Bronchial epithelial cell (primary cell): Measurements from ENCODE around the gene KIN. TPM values are rescaled to one million over a fixed set of nuclear protein-coding genes. Genes with fewer than 3 reads are reported as not detected.

Experiments used
- DNase-seq: peaks from one replicate; pipeline ENCODE4 v3.0.0-alpha.2; 2010; ENCODE audit warnings: low read depth
- FAIRE-seq: peaks from 2 replicates; lab custom pipeline; 2011; peaks lifted over from hg19 to GRCh38; lab: Jason Lieb, UNC
- H3K27me3 ChIP-seq: 2 replicates; pipeline ENCODE4 v1.5.1; 2011; ENCODE audit warnings: low read length; ENCODE audit not compliant: control insufficient read depth, insufficient read depth
- H3K36me3 ChIP-seq: 2 replicates; pipeline ENCODE4 v1.5.1; 2011; ENCODE audit warnings: low read length; ENCODE audit not compliant: control insufficient read depth, insufficient read depth
- H3K4me3 ChIP-seq: 2 replicates; pipeline ENCODE4 v1.5.1; 2011; ENCODE audit warnings: mild to moderate bottlenecking, low read depth, low read length, control low read depth
- total RNA-seq: library from RNA; depleted of rRNA; stranded (reverse); fragments of >200 nt; gene quantifications from 2 replicates; pipeline ENCODE4 v1.2.1, GENCODE V29; 2014
- TF ChIP-seq, protein P1 (sequence below): IDR thresholded peaks from 2 replicates; pipeline ENCODE4 v1.5.1; 2011; ENCODE audit warnings: mild to moderate bottlenecking, moderate library complexity, low read length, control low read depth, inconsistent platforms; ENCODE audit not compliant: insufficient read depth, severe bottlenecking

Gene KIN, protein sequence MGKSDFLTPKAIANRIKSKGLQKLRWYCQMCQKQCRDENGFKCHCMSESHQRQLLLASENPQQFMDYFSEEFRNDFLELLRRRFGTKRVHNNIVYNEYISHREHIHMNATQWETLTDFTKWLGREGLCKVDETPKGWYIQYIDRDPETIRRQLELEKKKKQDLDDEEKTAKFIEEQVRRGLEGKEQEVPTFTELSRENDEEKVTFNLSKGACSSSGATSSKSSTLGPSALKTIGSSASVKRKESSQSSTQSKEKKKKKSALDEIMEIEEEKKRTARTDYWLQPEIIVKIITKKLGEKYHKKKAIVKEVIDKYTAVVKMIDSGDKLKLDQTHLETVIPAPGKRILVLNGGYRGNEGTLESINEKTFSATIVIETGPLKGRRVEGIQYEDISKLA
- 2.9 and 4.6 TPM in 2 replicates for total RNA-seq

DNA sequence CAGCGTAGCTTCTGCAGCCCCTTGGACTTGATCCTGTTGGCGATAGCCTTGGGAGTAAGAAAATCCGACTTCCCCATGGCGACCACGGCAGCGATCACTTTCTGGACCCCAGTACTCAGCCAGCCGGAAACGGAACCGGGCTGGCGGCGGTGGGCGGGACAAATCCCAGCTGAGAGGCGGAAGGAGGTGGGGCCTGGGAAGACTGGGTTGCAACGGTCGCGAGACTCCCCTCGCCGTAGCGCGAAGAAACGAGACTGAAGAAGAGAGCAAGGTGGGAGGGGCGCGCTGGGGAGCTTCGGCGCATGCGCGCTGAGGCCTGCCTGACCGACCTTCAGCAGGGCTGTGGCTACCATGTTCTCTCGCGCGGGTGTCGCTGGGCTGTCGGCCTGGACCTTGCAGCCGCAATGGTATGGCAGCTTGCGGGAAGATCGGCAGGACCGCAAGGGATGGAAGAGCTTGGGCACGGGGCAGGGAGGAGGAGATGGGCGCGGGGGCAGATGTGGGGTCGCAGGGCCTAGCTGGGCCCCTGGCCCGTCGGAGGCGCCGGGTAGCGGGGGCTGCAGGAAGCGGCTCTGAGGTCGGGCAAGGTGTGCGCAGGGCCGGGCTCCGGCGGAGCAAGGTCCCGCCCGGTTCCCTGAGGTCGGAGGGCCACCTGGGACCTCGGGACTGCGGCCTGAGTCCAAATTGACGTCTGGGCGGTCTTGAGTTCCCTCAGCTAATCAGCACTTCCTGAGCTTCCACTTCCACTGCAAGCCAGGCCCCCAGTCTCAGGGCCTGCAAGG lies at the start of gene KIN, which contains the start of gene ATP5F1C:
Gene KIN, minus strand, starts transcription at position 137 of the 782 bp plus-strand sequence. Its CDS starts 60 bp downstream, at position 77.
Gene ATP5F1C, plus strand, starts transcription at position 321 of the 782 bp plus-strand sequence. Its CDS starts 31 bp downstream, at position 352.
- Histone ChIP-seq H3K4me3 (peak within 1 kb of the TSS; percentile 68), H3K36me3 (peaks cover 2% of the 10 kb centered on the region), H3K27me3 (no peaks in the 10 kb centered on the region)
- FAIRE-seq (no peak), DNase-seq (peak; percentile 86)
- TF ChIP-seq, protein P1, sequence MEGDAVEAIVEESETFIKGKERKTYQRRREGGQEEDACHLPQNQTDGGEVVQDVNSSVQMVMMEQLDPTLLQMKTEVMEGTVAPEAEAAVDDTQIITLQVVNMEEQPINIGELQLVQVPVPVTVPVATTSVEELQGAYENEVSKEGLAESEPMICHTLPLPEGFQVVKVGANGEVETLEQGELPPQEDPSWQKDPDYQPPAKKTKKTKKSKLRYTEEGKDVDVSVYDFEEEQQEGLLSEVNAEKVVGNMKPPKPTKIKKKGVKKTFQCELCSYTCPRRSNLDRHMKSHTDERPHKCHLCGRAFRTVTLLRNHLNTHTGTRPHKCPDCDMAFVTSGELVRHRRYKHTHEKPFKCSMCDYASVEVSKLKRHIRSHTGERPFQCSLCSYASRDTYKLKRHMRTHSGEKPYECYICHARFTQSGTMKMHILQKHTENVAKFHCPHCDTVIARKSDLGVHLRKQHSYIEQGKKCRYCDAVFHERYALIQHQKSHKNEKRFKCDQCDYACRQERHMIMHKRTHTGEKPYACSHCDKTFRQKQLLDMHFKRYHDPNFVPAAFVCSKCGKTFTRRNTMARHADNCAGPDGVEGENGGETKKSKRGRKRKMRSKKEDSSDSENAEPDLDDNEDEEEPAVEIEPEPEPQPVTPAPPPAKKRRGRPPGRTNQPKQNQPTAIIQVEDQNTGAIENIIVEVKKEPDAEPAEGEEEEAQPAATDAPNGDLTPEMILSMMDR = no peak

DNA sequence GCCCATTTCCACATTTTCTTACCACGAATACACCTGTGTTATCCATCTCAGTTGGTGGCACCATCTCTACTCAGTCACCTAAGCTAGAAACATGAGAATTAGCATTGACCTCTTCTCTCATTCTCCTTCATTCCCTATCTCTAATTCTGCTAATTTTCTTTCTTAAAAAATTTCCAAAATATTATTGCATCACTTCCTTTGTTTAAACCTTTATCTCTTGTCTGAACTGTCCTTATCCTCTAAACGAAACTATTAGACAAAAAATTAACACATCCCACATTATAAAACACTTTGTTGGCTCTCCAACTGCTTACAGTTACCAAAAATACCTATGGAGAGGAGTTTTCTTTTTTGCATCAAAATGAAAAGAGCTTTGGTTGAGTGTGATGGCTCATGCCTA lies 48.8 kb upstream of the KIN start:
- Histone ChIP-seq H3K27me3 (no peaks in the 10 kb centered on the region), H3K4me3 (no peak overlapping the region), H3K36me3 (no peaks in the 10 kb centered on the region)
- TF ChIP-seq, protein P1 = no peak
- no peak for DNase-seq
- FAIRE-seq = no peak

DNA sequence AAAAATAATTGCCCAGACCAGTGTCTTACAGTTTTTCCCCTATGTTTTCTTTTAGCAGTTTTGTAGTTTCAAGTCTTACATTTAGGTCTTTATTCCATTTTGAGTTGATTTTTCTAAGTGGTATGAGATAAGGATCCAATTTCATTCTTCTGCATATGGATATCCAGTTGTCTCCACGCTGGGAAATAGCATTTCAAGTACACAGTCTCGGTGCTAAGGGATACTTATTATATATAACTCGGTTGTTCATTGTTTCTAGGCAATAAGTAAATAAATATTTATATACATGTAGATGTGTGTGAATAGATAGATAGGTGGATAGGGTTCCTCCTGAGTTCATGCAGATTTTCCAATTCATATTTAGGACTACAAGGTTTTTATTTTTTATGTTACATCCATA lies 46.5 kb upstream of the KIN start:
- no peak for FAIRE-seq
- TF ChIP-seq, protein P1 = no peak

DNA sequence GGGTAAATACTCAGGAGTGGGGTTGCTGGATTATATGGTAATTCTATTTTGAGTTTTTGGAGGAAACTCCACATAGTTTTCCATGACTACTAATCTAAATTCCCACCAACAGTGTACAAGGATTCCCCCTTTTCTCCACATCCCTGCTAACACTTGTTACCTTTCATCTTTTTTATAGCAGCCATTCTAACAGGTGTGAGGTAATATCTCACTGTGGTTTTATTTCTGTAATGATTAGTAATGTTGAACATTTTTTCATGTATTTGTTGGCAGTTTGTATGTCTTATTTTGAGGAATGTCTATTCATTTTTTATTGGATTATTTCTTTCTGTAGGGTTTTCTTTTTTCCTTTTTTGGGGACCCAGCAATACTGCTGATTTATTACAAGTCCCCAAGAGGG lies 45.4 kb upstream of the KIN start:
- H3K4me3 ChIP-seq = no peak overlapping the region
- no peak for FAIRE-seq

More for the DNA sequence above, 46.5 kb upstream of the KIN start:
- H3K36me3 ChIP-seq = no peaks in the 10 kb centered on the region
- no peak overlapping the region for H3K4me3 ChIP-seq
- no peak for DNase-seq
- H3K27me3 ChIP-seq = no peaks in the 10 kb centered on the region

DNA sequence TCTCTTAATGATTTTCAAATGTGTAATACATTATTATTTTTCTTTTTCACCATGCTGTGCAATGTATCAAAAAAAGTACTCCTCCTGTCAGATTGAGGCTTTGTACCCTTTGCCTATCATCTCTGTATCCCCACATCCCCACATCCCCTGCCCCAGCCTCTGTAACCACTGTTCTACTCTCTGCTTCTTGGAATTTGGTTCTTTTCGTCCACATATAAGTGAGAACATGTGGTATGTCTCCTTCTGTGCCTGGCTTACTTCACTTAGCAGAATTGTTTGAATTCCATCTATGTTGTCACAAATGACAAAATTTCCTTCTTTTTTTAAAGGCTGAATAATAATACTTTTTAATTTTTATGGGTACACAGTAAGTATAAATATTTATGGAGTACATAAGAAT lies 44.3 kb upstream of the KIN start:
- Histone ChIP-seq H3K27me3 (no peaks in the 10 kb centered on the region), H3K36me3 (no peaks in the 10 kb centered on the region), H3K4me3 (no peak overlapping the region)
- no peak for FAIRE-seq
- no peak for DNase-seq
- TF ChIP-seq, protein P1 = no peak

More for the DNA sequence above, 45.4 kb upstream of the KIN start:
- Histone ChIP-seq H3K36me3 (no peaks in the 10 kb centered on the region), H3K27me3 (no peaks in the 10 kb centered on the region)
- DNase-seq = no peak
- TF ChIP-seq, protein P1 = no peak
